Kidney epithelial cell (primary cell): ENCODE data around the gene AQP5. TPM values are rescaled to one million over a fixed set of nuclear protein-coding genes. Genes with fewer than 3 reads are reported as not detected.

ENCODE experiments used
- DNase-seq: peaks from one replicate; pipeline ENCODE4 v3.0.0-alpha.2; 2010; ENCODE audit warnings: low read depth
- H3K27me3 ChIP-seq: 2 replicates; pipeline ENCODE4 v1.6.0; 2011; ENCODE audit warnings: low read length; ENCODE audit not compliant: control insufficient read depth, insufficient read depth
- H3K36me3 ChIP-seq: 2 replicates; pipeline ENCODE4 v1.5.1; 2011; ENCODE audit warnings: low read length; ENCODE audit not compliant: control insufficient read depth, insufficient read depth
- H3K4me3 ChIP-seq: 2 replicates; pipeline ENCODE4 v1.5.1; 2011; ENCODE audit warnings: low read depth, mild to moderate bottlenecking, control low read depth, low read length
- total RNA-seq: library from RNA; depleted of rRNA; stranded (reverse); fragments of >200 nt; gene quantifications from 2 replicates; pipeline ENCODE4 v1.2.3, GENCODE V29; 2015
- TF ChIP-seq, protein P1 (sequence below): IDR thresholded peaks from 2 replicates; pipeline ENCODE4 v1.5.1; 2011; ENCODE audit warnings: mild to moderate bottlenecking, moderate library complexity, low read length, control low read depth, inconsistent platforms; ENCODE audit not compliant: insufficient read depth, poor library complexity, severe bottlenecking

Gene AQP5
- total RNA-seq, 1 donor from 2014 or later, result not detected

DNA sequence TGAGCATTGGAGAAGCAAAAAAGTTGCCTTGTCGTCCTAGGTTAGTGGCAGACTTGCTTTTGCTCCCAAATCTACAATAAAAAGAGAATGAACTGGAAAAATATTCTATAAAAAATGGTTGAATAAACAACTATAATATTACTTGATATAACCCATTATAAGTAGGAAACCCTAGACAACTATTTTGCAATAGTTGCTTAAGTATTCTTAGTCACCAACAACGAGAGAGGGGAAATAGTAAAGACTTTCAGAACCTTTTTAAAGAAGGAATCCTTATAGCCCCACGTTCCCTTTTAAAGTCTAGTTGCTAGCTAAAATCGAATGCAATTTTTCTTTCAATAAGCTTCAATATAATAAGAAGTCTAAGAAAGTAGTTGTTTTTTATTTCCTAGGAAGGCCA, 28.6 kb downstream of the AQP5 start:
- Histone ChIP-seq H3K4me3 (no peak overlapping the region), H3K27me3 (no peaks in the 10 kb centered on the region), H3K36me3 (peaks cover 5% of the 10 kb centered on the region)
- TF ChIP-seq, protein P1, sequence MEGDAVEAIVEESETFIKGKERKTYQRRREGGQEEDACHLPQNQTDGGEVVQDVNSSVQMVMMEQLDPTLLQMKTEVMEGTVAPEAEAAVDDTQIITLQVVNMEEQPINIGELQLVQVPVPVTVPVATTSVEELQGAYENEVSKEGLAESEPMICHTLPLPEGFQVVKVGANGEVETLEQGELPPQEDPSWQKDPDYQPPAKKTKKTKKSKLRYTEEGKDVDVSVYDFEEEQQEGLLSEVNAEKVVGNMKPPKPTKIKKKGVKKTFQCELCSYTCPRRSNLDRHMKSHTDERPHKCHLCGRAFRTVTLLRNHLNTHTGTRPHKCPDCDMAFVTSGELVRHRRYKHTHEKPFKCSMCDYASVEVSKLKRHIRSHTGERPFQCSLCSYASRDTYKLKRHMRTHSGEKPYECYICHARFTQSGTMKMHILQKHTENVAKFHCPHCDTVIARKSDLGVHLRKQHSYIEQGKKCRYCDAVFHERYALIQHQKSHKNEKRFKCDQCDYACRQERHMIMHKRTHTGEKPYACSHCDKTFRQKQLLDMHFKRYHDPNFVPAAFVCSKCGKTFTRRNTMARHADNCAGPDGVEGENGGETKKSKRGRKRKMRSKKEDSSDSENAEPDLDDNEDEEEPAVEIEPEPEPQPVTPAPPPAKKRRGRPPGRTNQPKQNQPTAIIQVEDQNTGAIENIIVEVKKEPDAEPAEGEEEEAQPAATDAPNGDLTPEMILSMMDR, result no peak
- DNase-seq, result no peak

DNA sequence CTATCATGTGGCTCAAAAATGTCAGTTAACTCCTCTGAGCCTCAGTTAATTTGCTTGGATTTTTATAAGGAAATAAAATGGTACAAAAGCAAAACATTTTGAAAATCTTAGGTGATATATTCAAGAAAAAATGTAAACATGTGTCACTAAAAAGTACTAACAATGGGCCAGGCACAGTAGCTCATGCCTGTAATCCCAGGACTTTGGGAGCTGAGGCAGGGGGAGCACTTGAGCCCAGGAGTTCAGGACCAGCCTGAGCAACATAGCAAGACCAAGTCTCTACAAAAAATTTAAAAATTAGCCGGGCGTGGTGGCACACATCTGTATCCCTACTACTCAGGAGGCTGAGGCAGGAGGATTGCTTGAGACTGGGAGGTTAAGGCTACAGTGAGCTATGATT, 36.8 kb downstream of the AQP5 start:
- H3K36me3 ChIP-seq, result no peaks in the 10 kb centered on the region
- H3K27me3 ChIP-seq, result no peaks in the 10 kb centered on the region
- H3K4me3 ChIP-seq, result no peak overlapping the region
- DNase-seq, result no peak
- TF ChIP-seq, protein P1, result no peak

DNA sequence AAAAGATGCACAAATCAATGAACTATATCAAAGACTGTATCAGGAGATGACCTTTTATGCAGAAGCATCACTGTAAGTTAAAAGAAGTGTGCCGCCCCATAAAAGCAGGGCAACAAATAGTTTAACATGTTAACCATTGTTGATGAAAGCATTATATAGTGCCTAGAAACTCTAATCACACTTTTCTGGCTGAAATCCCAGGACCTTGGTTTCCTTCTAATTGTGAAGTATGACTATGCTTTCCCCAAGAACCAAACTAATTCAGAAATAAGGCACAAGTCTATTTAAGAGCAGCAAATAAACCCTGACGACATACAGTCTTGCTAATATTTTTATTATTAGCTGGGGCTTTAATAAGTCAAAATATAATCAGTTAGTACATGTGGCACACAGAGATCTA, 41.9 kb downstream of the AQP5 start:
- DNase-seq, result no peak
- TF ChIP-seq, protein P1, result no peak
- H3K4me3 ChIP-seq, result no peak overlapping the region
- no peaks in the 10 kb centered on the region for H3K36me3 ChIP-seq
- no peaks in the 10 kb centered on the region for H3K27me3 ChIP-seq

DNA sequence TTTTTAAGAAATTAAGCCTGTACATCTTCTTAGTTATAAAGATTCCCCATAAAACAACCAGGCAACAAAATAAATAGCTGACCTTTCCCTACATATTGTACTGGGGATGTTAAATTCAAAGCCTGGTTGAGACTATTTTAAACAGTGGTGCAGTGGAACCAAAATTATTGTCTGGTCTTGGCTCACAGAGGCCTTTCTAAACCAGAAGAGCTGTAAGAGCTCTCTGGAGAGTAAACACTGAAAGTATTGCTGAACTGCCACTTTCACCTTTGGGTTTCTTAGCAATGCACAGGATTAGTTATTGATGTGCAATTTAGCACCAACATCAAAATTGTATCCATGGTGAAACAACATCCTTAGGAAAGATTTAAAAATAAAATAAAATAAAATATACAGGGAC, 43.0 kb downstream of the AQP5 start:
- H3K36me3 ChIP-seq, result no peaks in the 10 kb centered on the region
- no peak for DNase-seq
- H3K4me3 ChIP-seq, result no peak overlapping the region
- TF ChIP-seq, protein P1, result no peak
- no peaks in the 10 kb centered on the region for H3K27me3 ChIP-seq

DNA sequence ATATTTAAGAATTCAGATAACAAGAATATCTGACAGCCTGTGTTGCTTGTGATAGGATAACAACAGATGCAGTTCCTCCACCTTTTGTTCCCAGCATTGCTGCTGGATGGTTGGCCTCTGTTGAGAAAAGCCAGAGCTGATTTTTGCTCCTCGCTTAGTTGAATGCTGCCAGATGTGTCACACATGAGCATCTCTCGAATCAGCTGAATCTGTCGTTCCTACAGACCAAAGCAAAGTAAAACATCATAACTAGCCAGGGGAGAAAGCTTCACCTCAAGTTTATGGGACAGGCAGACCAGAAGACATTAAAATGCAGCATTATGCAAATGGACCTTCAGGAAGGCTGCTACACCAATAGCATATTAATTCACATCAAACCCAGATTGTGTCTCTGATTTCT, 43.5 kb downstream of the AQP5 start:
- Histone ChIP-seq H3K36me3 (no peaks in the 10 kb centered on the region), H3K4me3 (no peak overlapping the region), H3K27me3 (no peaks in the 10 kb centered on the region)
- TF ChIP-seq, protein P1, result no peak
- DNase-seq, result no peak

DNA sequence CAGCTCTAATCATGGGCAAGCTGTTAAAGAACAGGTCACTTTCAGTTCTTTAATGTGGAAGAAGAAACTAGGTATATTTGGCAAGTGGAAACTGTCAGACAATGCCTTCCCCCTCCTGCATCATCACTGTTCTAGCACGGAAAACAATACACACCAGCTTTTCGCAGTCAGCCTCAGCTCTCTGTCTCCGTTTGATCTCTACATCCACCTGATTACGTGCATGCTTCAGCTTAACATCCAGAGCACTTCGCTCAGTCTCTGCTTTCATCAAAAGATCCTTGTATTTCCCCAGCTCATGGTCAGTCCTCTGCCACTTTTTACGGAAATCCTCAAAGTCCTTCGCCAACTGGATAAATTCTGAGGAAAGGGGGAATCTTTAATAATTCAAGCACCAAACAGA, 44.6 kb downstream of the AQP5 start:
- no peaks in the 10 kb centered on the region for H3K36me3 ChIP-seq
- DNase-seq, result no peak
- H3K4me3 ChIP-seq, result no peak overlapping the region
- no peaks in the 10 kb centered on the region for H3K27me3 ChIP-seq
- TF ChIP-seq, protein P1, result no peak
